MM.1S (cell line): ENCODE results near the gene HHIP.

ENCODE experiments used
- DNase-seq: peaks from one replicate; pipeline ENCODE4 v3.0.0-alpha.2; 2015
- H2AFZ ChIP-seq: fragments of 300-600 bp; sonication (generic); 2 replicates; pipeline ENCODE4 v1.6.0; 2016; ENCODE audit warnings: antibody characterized with exemption, low read length
- H3F3A ChIP-seq: fragments of 300-600 bp; sonication (generic); 2 replicates; pipeline ENCODE4 v1.6.1; 2016; ENCODE audit warnings: mild to moderate bottlenecking, antibody characterized with exemption, low read length, moderate library complexity, mixed read lengths; ENCODE audit not compliant: insufficient read depth
- H3K27ac ChIP-seq: fragments of 300-600 bp; sonication (generic); 2 replicates; pipeline ENCODE4 v1.5.1; 2016; ENCODE audit warnings: mild to moderate bottlenecking, low read length
- H3K27me3 ChIP-seq: fragments of 300-600 bp; sonication (generic); replicated peaks from 2 replicates; pipeline ENCODE4 v1.6.0; 2016; ENCODE audit warnings: low read length; ENCODE audit not compliant: insufficient read depth
- H3K36me3 ChIP-seq: fragments of 300-600 bp; sonication (generic); replicated peaks from 2 replicates; pipeline ENCODE4 v1.6.1; 2016; ENCODE audit warnings: mild to moderate bottlenecking, low read length, mixed read lengths; ENCODE audit not compliant: insufficient read depth
- H3K4me1 ChIP-seq: fragments of 300-600 bp; sonication (generic); 2 replicates; pipeline ENCODE4 v1.6.1; 2016; ENCODE audit warnings: low read length, mixed read lengths
- H3K4me2 ChIP-seq: fragments of 300-600 bp; sonication (generic); 2 replicates; pipeline ENCODE4 v1.6.0; 2016; ENCODE audit warnings: low read depth, low read length
- H3K4me3 ChIP-seq: fragments of 300-600 bp; sonication (generic); 2 replicates; pipeline ENCODE4 v1.5.1; 2016; ENCODE audit warnings: low read length, mixed read lengths
- H3K79me2 ChIP-seq: fragments of 300-600 bp; sonication (generic); 2 replicates; pipeline ENCODE4 v1.6.1; 2016; ENCODE audit warnings: mixed run types, low read length, mixed read lengths
- H3K9ac ChIP-seq: fragments of 300-600 bp; sonication (generic); 2 replicates; pipeline ENCODE4 v1.6.1; 2016; ENCODE audit warnings: low read length, mixed read lengths
- H3K9me2 ChIP-seq: fragments of 300-600 bp; sonication (generic); replicated peaks from 2 replicates; pipeline ENCODE4 v1.6.1; 2016; ENCODE audit warnings: mild to moderate bottlenecking, low read length, mixed read lengths; ENCODE audit not compliant: insufficient read depth
- H3K9me3 ChIP-seq: fragments of 300-600 bp; sonication (generic); replicated peaks from 2 replicates; pipeline ENCODE4 v1.6.1; 2016; ENCODE audit warnings: mild to moderate bottlenecking, low read length, mixed read lengths; ENCODE audit not compliant: insufficient read depth
- H4K20me1 ChIP-seq: fragments of 300-600 bp; sonication (generic); 2 replicates; pipeline ENCODE4 v1.6.1; 2016; ENCODE audit warnings: mild to moderate bottlenecking, low read length, moderate library complexity, mixed read lengths; ENCODE audit not compliant: insufficient read depth
- CTCF ChIP-seq: fragments of 300-600 bp; sonication (generic); IDR thresholded peaks from 2 replicates; pipeline ENCODE4 v1.5.1; 2016; ENCODE audit warnings: antibody characterized with exemption, low read length, mixed read lengths
- EZH2 ChIP-seq: fragments of 300-600 bp; sonication (generic); optimal IDR thresholded peaks from 2 replicates; pipeline ENCODE3; 2017; ENCODE audit warnings: low read depth, mild to moderate bottlenecking, antibody characterized with exemption, low read length, mixed read lengths
- EZH2phosphoT487 ChIP-seq: fragments of 300-600 bp; sonication (generic); IDR thresholded peaks from 2 replicates; pipeline ENCODE4 v1.6.1; 2018; ENCODE audit warnings: antibody characterized with exemption, low read length

The HHIP gene

GRCh38 chr4:144627663-144628076 is 18.3 kb upstream of the HHIP start:
- no peak for TF ChIP-seq CTCF
- TF ChIP-seq EZH2, result no peak
- no peak for TF ChIP-seq EZH2phosphoT487
- no peaks in the 10 kb centered on the region for H3K9me2 ChIP-seq
- no peak overlapping the region for H3K4me3 ChIP-seq
- no peaks in the 10 kb centered on the region for H3K27me3 ChIP-seq
- no peaks in the 10 kb centered on the region for H3K4me1 ChIP-seq
- H4K20me1 ChIP-seq, result no peaks in the 10 kb centered on the region
- H3K9ac ChIP-seq, result no peak overlapping the region
- no peaks in the 10 kb centered on the region for H3F3A ChIP-seq
- no peak overlapping the region for H3K27ac ChIP-seq
- no peaks in the 10 kb centered on the region for H3K9me3 ChIP-seq
- no peak overlapping the region for H2AFZ ChIP-seq
- H3K36me3 ChIP-seq, result no peaks in the 10 kb centered on the region
- no peak overlapping the region for H3K4me2 ChIP-seq
- DNase-seq, result no peak
- H3K79me2 ChIP-seq, result no peaks in the 10 kb centered on the region

- H3K9ac ChIP-seq, result no peak overlapping the region
- no peaks in the 10 kb centered on the region for H3K36me3 ChIP-seq
- H3K27ac ChIP-seq, result no peak overlapping the region
- TF ChIP-seq EZH2phosphoT487 (no peak), EZH2 (no peak), CTCF (no peak)
- no peaks in the 10 kb centered on the region for H4K20me1 ChIP-seq
- H3K9me3 ChIP-seq, result no peaks in the 10 kb centered on the region
- no peak overlapping the region for H2AFZ ChIP-seq
- DNase-seq, result no peak
- no peak overlapping the region for H3K4me3 ChIP-seq
- H3K27me3 ChIP-seq, result no peaks in the 10 kb centered on the region
- peaks cover 14% of the 10 kb centered on the region for H3F3A ChIP-seq
- no peaks in the 10 kb centered on the region for H3K9me2 ChIP-seq
- no peaks in the 10 kb centered on the region for H3K79me2 ChIP-seq
- H3K4me1 ChIP-seq, result peaks cover 23% of the 10 kb centered on the region
- H3K4me2 ChIP-seq, result no peak overlapping the region
Observed at GRCh38 chr4:144633215-144633614, 12.7 kb upstream of the HHIP start.

- no peaks in the 10 kb centered on the region for H3K27me3 ChIP-seq
- no peaks in the 10 kb centered on the region for H3K79me2 ChIP-seq
- peak overlapping the region; percentile 26 for H2AFZ ChIP-seq
- H3K36me3 ChIP-seq, result no peaks in the 10 kb centered on the region
- DNase-seq, result peak; percentile 91
- H3F3A ChIP-seq, result peaks cover 14% of the 10 kb centered on the region
- TF ChIP-seq EZH2, result no peak
- no peak for TF ChIP-seq EZH2phosphoT487
- no peak for TF ChIP-seq CTCF
- H3K9me3 ChIP-seq, result no peaks in the 10 kb centered on the region
- no peak overlapping the region for H3K9ac ChIP-seq
- peaks cover 31% of the 10 kb centered on the region for H3K4me1 ChIP-seq
- H3K9me2 ChIP-seq, result no peaks in the 10 kb centered on the region
- H3K4me2 ChIP-seq, result peak overlapping the region; percentile 56
- H3K4me3 ChIP-seq, result peak overlapping the region; percentile 2; the same call in 1 of the 2 replicates
- no peaks in the 10 kb centered on the region for H4K20me1 ChIP-seq
- peak overlapping the region; percentile 65; the same call in 1 of the 2 replicates for H3K27ac ChIP-seq
Observed at GRCh38 chr4:144634978-144635747, 10.8 kb upstream of the HHIP start.
